BLaER1 treated with 17β-estradiol and CSF1 and Interleukin-3, amounts not matched to agents 10 nM and 100 nM (cell line): ENCODE results near the gene AFF3.
A peak's percentile ranks its signal among the peaks of the same experiment; 100 is the strongest.

Experiments used
- H3K27ac ChIP-seq, 11 experiments: shearing (Covaris generic); formaldehyde crosslinking; 2 replicates each; pipeline ENCODE4 v1.8.1; 2022
- H3K27me3 ChIP-seq, 11 experiments: shearing (Covaris generic); formaldehyde crosslinking; 2 replicates each; pipeline ENCODE4 v1.8.1; 2022
- H3K36me3 ChIP-seq, 11 experiments: shearing (Covaris generic); formaldehyde crosslinking; 2 replicates each; pipeline ENCODE4 v1.8.1; 2022
- H3K4me1 ChIP-seq, 10 experiments: shearing (Covaris generic); formaldehyde crosslinking; 2 replicates each; pipeline ENCODE4 v1.8.1; 2022
- H3K4me2 ChIP-seq, 11 experiments: shearing (Covaris generic); formaldehyde crosslinking; 2 replicates each; pipeline ENCODE4 v1.8.1; 2022
- H3K4me3 ChIP-seq, 10 experiments: shearing (Covaris generic); formaldehyde crosslinking; 2 replicates each; pipeline ENCODE4 v1.8.1; 2022
- H3K9ac ChIP-seq, 11 experiments: shearing (Covaris generic); formaldehyde crosslinking; 2 replicates each; pipeline ENCODE4 v1.8.1; 2022
- H3K9me3 ChIP-seq, 11 experiments: shearing (Covaris generic); formaldehyde crosslinking; replicated peaks in 1 of 11; 2 replicates each; pipeline ENCODE4 v1.8.1; 2022
- H4K20me1 ChIP-seq, 11 experiments: shearing (Covaris generic); formaldehyde crosslinking; 2 replicates each; pipeline ENCODE4 v1.8.1; 2022
- Cebpa-rat ChIP-seq, 11 experiments: shearing (Covaris generic); IDR thresholded peaks; 2 replicates each; pipeline ENCODE4 v1.8.1; 2022

Gene AFF3

DNA sequence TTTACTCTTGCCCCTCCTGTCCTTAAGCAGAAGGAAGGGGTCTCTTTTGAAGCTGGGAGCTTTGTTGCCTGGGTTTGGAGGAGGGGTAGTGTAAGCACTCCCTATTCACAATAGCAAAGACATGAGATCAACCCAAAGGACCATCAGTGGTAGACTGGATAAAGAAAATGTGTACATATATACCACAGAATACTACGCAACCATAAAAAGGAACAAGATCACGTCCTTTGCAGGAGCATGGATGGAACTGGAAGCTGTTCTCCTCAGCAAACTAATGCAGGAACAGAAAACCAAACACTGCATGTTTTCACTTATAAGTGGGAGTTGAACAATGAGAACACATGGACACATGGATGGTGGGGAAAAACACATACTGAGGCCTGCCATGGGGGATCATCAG lies 371.5 kb downstream of the AFF3 start:
- Histone ChIP-seq H3K9me3 (peaks cover 5 to 45% (median 39%) of the 10 kb centered on the region in 11 experiments; a peak in 20 of 22 replicates), H3K9ac (peak overlapping the region in 3 of 11 experiments; percentile 37 to 65 (median 54); a peak in 2 of 22 replicates), H3K27ac (peak overlapping the region in 3 of 11 experiments; percentile 74 to 87 (median 76); a peak in 6 of 22 replicates), H3K36me3 (peaks cover 0 to 32% (median 18%) of the 10 kb centered on the region in 11 experiments; a peak in 14 of 22 replicates), H3K4me3 (0 out of 20 replicates have a peak overlapping the region, but pooled peaks of 1 of the 10 experiments have one; percentile 36), H3K27me3 (no peaks in the 10 kb centered on the region), H3K4me2 (peak overlapping the region in 6 of 11 experiments; percentile 1 to 91 (median 82); a peak in 9 of 22 replicates), H4K20me1 (peaks cover 0 to 7% (median 0%) of the 10 kb centered on the region in 11 experiments; a peak in 2 of 22 replicates), H3K4me1 (peaks cover 30 to 99% (median 40%) of the 10 kb centered on the region in 10 experiments)
- no peak for TF ChIP-seq Cebpa-rat (IDR thresholded peaks at IDR 0.05)

DNA sequence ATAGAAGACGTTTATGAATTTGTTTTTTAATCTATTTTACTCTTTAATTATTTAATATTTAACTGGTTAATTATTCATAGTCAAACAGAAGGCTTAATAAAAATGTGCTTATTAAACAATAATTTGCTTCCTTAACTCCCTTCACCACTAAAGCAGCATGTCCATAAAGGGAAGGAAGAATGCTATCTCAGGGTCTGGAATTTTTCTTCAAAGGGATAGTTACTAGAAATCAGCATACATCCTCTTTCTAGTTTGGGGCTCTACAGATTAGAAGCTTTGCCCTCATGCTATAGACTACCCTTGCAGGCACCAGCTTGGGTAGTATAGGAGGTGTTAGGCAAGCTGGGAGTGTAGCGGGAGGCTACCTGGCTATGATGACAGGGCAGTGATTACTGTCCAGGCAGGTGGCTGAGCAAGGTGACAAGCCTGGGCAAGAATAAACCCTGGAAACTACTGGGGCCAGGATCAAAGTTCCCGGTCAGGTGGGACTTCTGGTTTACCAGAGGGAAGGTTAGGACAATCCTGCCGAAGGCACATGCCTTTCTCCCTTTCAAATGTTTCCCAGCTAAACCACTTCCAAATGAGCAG lies 376.6 kb downstream of the AFF3 start:
- H3K36me3 ChIP-seq = peaks cover 0 to 23% (median 17%) of the 10 kb centered on the region in 11 experiments; a peak in 14 of 22 replicates
- no peak overlapping the region for H3K9ac ChIP-seq
- H4K20me1 ChIP-seq = no peaks in the 10 kb centered on the region
- no peak overlapping the region for H3K27ac ChIP-seq
- H3K4me3 ChIP-seq = no peak overlapping the region
- peaks cover 0 to 60% (median 9%) of the 10 kb centered on the region in 10 experiments; a peak in 12 of 20 replicates for H3K4me1 ChIP-seq
- H3K4me2 ChIP-seq = peak overlapping the region in 3 of 11 experiments; percentile 40 to 83 (median 81); a peak in 6 of 22 replicates
- TF ChIP-seq Cebpa-rat (IDR thresholded peaks at IDR 0.05) = no peak
- peaks cover 5 to 24% (median 23%) of the 10 kb centered on the region in 11 experiments; a peak in 20 of 22 replicates for H3K9me3 ChIP-seq
- H3K27me3 ChIP-seq = no peaks in the 10 kb centered on the region

DNA sequence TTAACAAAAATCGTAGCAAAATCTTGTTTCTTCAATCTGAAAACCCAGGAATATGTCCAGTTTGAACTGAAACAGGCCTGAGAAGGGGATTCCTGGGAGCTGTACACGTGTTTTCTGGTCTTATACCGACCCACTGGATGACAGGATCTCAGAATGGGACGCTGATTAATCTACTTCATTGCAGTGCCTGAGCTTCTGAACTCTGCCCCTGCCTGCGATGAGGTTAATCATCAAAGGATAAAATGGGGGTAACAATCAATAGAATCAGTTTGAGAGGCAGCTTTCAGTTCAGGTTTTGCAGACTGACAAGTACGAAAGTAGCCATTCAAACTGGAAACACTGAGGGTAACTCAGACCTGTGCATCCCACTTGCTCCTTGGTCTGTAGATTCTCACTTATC lies 378.6 kb downstream of the AFF3 start:
- no peak for TF ChIP-seq Cebpa-rat (IDR thresholded peaks at IDR 0.05)
- H3K27me3 ChIP-seq = no peaks in the 10 kb centered on the region
- no peaks in the 10 kb centered on the region for H4K20me1 ChIP-seq
- peaks cover 0 to 40% (median 0%) of the 10 kb centered on the region in 10 experiments; a peak in 7 of 20 replicates for H3K4me1 ChIP-seq
- H3K4me2 ChIP-seq = 0 out of 22 replicates have a peak overlapping the region, but pooled peaks of 1 of the 11 experiments have one; percentile 10
- H3K9me3 ChIP-seq = peaks cover 1 to 4% (median 2%) of the 10 kb centered on the region in 11 experiments; a peak in 15 of 22 replicates
- no peak overlapping the region for H3K9ac ChIP-seq
- peaks cover 0 to 4% (median 0%) of the 10 kb centered on the region in 11 experiments; a peak in 5 of 22 replicates for H3K36me3 ChIP-seq
- H3K27ac ChIP-seq = no peak overlapping the region
- H3K4me3 ChIP-seq = no peak overlapping the region

DNA sequence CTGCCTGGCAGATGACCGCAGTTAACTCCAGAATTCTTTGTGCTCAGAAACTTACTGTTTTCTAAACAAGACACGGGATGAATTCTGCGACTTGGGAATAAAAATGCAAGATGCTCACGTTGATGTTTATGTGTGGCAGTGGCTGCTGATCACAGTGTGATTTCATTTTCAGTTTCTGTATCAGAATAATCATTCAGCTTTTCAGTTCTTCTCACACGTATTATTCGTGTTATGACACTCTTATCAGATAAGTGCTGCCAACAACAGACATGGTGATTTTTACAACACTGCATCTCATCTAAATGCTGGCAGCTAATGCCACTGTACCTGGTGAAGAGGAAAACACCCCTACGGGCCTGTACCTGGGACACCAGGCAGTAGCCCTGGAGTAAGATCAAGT lies 379.7 kb downstream of the AFF3 start:
- Histone ChIP-seq H3K4me2 (no peak overlapping the region), H3K36me3 (no peaks in the 10 kb centered on the region), H3K9me3 (no peaks in the 10 kb centered on the region; a peak in 1 of 22 replicates), H3K4me3 (no peak overlapping the region), H3K4me1 (peaks cover 0 to 32% (median 0%) of the 10 kb centered on the region in 10 experiments; a peak in 10 of 20 replicates), H3K27ac (no peak overlapping the region), H3K9ac (no peak overlapping the region), H4K20me1 (no peaks in the 10 kb centered on the region), H3K27me3 (no peaks in the 10 kb centered on the region)
- TF ChIP-seq Cebpa-rat (IDR thresholded peaks at IDR 0.05) = no peak

DNA sequence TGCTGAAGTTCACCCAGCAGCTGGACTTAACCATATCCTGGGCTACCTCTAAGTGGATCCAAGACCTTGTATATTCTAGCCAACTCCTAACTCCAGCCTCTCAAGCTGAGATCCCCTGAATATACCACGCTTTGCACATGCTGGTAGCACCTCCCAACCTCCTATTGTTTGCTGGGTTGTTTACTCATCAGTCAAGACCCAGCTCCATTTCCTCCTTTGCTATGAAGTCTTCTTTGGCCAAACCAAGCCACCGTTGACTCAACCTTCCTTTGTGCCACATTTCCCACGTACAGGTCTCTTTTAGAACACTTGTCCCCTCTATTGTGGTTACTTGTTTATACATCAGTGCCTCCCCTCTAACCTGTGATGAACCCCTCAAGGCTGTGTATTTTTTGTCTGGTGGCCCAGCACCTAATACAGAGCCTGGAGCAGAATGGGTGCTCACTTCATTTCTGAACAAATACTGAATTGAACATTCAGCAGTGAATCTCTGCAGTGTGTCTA lies 384.7 kb downstream of the AFF3 start:
- H3K27ac ChIP-seq = no peak overlapping the region
- no peak for TF ChIP-seq Cebpa-rat (IDR thresholded peaks at IDR 0.05)
- no peak overlapping the region for H3K4me3 ChIP-seq
- H3K36me3 ChIP-seq = peaks cover 0 to 13% (median 0%) of the 10 kb centered on the region in 11 experiments; a peak in 2 of 22 replicates
- peaks cover 0 to 47% (median 19%) of the 10 kb centered on the region in 10 experiments; a peak in 17 of 20 replicates for H3K4me1 ChIP-seq
- peaks cover 0 to 12% (median 0%) of the 10 kb centered on the region in 11 experiments; a peak in 4 of 22 replicates for H3K9me3 ChIP-seq
- H3K9ac ChIP-seq = no peak overlapping the region
- H3K27me3 ChIP-seq = no peaks in the 10 kb centered on the region
- no peaks in the 10 kb centered on the region for H4K20me1 ChIP-seq
- H3K4me2 ChIP-seq = peak overlapping the region in 3 of 11 experiments; percentile 8 to 46 (median 25); a peak in 3 of 22 replicates

DNA sequence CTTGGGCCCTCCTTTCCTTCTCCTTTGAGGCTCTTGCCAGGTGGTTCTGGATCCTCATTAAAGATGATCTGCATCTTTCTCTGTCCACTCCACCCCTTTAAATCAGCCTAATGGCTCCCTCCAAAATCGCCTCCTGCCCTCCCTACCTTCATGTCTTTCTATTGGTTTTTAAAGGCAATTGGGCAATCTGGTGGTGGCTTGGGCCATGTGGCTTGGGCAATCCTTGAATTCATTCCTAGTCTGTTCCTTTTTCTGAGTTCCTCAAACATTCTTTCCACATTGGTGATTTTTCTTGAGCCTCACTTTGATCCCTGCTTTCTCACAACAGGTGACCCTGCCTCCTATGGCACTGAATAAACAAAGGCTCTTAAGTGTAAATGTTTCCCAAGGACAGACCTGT lies 386.3 kb downstream of the AFF3 start:
- Histone ChIP-seq H3K27ac (no peak overlapping the region), H3K4me2 (peak overlapping the region in 4 of 11 experiments; percentile 15 to 61 (median 52); a peak in 6 of 22 replicates), H3K9ac (no peak overlapping the region), H4K20me1 (no peaks in the 10 kb centered on the region), H3K36me3 (peaks cover 0 to 13% (median 0%) of the 10 kb centered on the region in 11 experiments; a peak in 7 of 22 replicates), H3K4me3 (no peak overlapping the region), H3K27me3 (no peaks in the 10 kb centered on the region), H3K4me1 (peaks cover 0 to 52% (median 19%) of the 10 kb centered on the region in 10 experiments; a peak in 17 of 20 replicates), H3K9me3 (peaks cover 0 to 12% (median 0%) of the 10 kb centered on the region in 11 experiments; a peak in 4 of 22 replicates)
- peak in 3 of 11 experiments; percentile 24 to 52 (median 50); a peak in 2 of 22 replicates for TF ChIP-seq Cebpa-rat (IDR thresholded peaks at IDR 0.05)

DNA sequence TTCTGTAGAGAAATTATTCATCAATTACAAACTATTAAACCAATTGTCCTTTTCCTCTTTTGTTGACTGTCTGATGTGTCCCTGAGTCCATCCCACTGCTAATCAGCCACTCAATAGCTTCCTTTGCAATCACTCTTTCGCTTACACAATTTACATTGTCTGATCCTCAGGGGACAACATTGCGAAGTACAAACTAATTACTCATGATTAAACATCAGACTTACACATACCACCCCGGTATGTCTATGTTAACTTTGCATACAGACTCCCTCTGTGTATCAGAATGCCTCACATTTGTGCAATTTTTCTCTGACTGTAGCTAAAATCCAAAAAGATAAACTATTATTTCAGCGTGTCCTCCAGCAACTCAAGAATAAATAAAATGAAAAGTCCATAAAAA lies 388.2 kb downstream of the AFF3 start:
- peaks cover 0 to 13% (median 0%) of the 10 kb centered on the region in 11 experiments; a peak in 8 of 22 replicates for H3K36me3 ChIP-seq
- H3K9ac ChIP-seq = no peak overlapping the region
- no peaks in the 10 kb centered on the region for H3K27me3 ChIP-seq
- peak overlapping the region in 7 of 11 experiments; percentile 3 to 48 (median 24); a peak in 11 of 22 replicates for H3K4me2 ChIP-seq
- no peak overlapping the region for H3K27ac ChIP-seq
- H3K4me1 ChIP-seq = peaks cover 0 to 52% (median 19%) of the 10 kb centered on the region in 10 experiments; a peak in 17 of 20 replicates
- H3K4me3 ChIP-seq = no peak overlapping the region
- no peak for TF ChIP-seq Cebpa-rat (IDR thresholded peaks at IDR 0.05)
- H4K20me1 ChIP-seq = no peaks in the 10 kb centered on the region
- peaks cover 0 to 12% (median 0%) of the 10 kb centered on the region in 11 experiments; a peak in 4 of 22 replicates for H3K9me3 ChIP-seq

DNA sequence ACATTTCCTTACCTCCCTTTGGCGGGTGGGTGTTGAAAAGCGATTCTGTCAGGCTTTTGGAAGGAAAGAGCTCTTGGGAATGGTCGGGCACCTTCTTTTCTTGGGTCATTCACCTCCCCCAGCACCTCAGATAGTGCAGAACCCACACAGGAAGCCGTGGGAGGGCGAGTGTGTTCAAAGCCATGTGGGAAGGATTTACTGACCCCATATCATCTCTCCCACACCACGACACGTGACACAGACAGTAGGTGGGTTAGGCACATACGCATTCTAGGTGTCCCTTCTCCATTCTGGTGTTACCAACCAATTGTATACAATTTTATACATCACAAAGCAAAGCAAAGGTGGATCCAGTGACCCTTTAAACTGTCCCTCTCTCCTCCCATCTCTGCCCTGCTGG lies 388.9 kb downstream of the AFF3 start:
- H3K36me3 ChIP-seq = peaks cover 0 to 13% (median 0%) of the 10 kb centered on the region in 11 experiments; a peak in 8 of 22 replicates
- H3K4me1 ChIP-seq = peaks cover 0 to 52% (median 19%) of the 10 kb centered on the region in 10 experiments; a peak in 17 of 20 replicates
- no peaks in the 10 kb centered on the region for H3K27me3 ChIP-seq
- no peak for TF ChIP-seq Cebpa-rat (IDR thresholded peaks at IDR 0.05)
- H3K4me3 ChIP-seq = no peak overlapping the region
- no peak overlapping the region for H3K27ac ChIP-seq
- peak overlapping the region in 10 of 11 experiments; percentile 3 to 58 (median 22); a peak in 14 of 22 replicates for H3K4me2 ChIP-seq
- peaks cover 0 to 12% (median 0%) of the 10 kb centered on the region in 11 experiments; a peak in 4 of 22 replicates for H3K9me3 ChIP-seq
- H4K20me1 ChIP-seq = no peaks in the 10 kb centered on the region
- H3K9ac ChIP-seq = no peak overlapping the region
